HG03575 (cell line): Measurements from ENCODE around the gene SMIM32.

Experiments
- ATAC-seq: cut with Tn5 transposase; IDR thresholded peaks from one replicate; pipeline ENCODE4 v1.9.1; 2021; ENCODE audit not compliant: unreplicated experiment, insufficient number of reproducible peaks, low FRiP score; ENCODE audit errors: extremely low read depth

SMIM32 gene

GRCh38 chr5:136209346-136209910, 16.5 kb upstream of the SMIM32 start:
- ATAC-seq, result no peak

GRCh38 chr5:136208916-136209315, 16.0 kb upstream of the SMIM32 start:
- ATAC-seq, result no peak

- no peak for ATAC-seq
Observed at GRCh38 chr5:136207631-136208030, 14.7 kb upstream of the SMIM32 start.

- ATAC-seq, result no peak
Observed at GRCh38 chr5:136206361-136206760, 13.4 kb upstream of the SMIM32 start.

- no peak for ATAC-seq
Observed at GRCh38 chr5:136205941-136206340, 13.0 kb upstream of the SMIM32 start.

- no peak for ATAC-seq
Observed at GRCh38 chr5:136205061-136205702, 12.2 kb upstream of the SMIM32 start.

- no peak for ATAC-seq
Observed at GRCh38 chr5:136203303-136203922, 10.5 kb upstream of the SMIM32 start.

GRCh38 chr5:136202469-136203205, 9.7 kb upstream of the SMIM32 start:
- ATAC-seq, result no peak

- no peak for ATAC-seq
Observed at GRCh38 chr5:136201870-136202269, 8.9 kb upstream of the SMIM32 start.

GRCh38 chr5:136200761-136201160, 7.8 kb upstream of the SMIM32 start:
- ATAC-seq, result no peak

GRCh38 chr5:136200130-136200529, 7.2 kb upstream of the SMIM32 start:
- ATAC-seq, result no peak

GRCh38 chr5:136199408-136199807, 6.4 kb upstream of the SMIM32 start:
- no peak for ATAC-seq

GRCh38 chr5:136198453-136198852, 5.5 kb upstream of the SMIM32 start:
- ATAC-seq, result no peak

GRCh38 chr5:136197462-136198142, 4.6 kb upstream of the SMIM32 start:
- ATAC-seq, result no peak

- ATAC-seq, result no peak
Observed at GRCh38 chr5:136195971-136196820, 3.2 kb upstream of the SMIM32 start.

- no peak for ATAC-seq
Observed at GRCh38 chr5:136194576-136194975, 1.6 kb upstream of the SMIM32 start.

GRCh38 chr5:136193322-136193935, 467 bp upstream of the SMIM32 start:
- no peak for ATAC-seq

GRCh38 chr5:136192015-136192525, 892 bp downstream of the SMIM32 start:
- ATAC-seq, result no peak
